ENCODE results near the gene DLG5. TPM values are rescaled to one million over a fixed set of nuclear protein-coding genes. Genes with fewer than 3 reads are reported as not detected.

Gene DLG5
- total RNA-seq, 2 donors from 2014 or later = 26.1 to 47.5 TPM

- DNase-seq = no peak
- Histone ChIP-seq H3K27ac (no peak overlapping the region), H3K27me3 (no peaks in the 10 kb centered on the region), H3K4me1 (no peaks in the 10 kb centered on the region), H3K36me3 (no peaks in the 10 kb centered on the region), H3K9ac (ENCODE audit: low read depth in 2 of 2, low read length in 2 of 2) (no peak overlapping the region), H3K4me3 (no peak overlapping the region), H3K9me3 (no peaks in the 10 kb centered on the region)
- intact Hi-C loops (cut with DNase I) = no loop called here
- TF ChIP-seq CTCF (IDR thresholded peaks at IDR 0.05) = no peak
These were observed 115.9 kb downstream of the DLG5 start for GRCh38 chr10:77810446-77811335.

GRCh38 chr10:77809336-77809735, 117.2 kb downstream of the DLG5 start:
- intact Hi-C loops (cut with DNase I) = no loop called here
- no peak for TF ChIP-seq CTCF (IDR thresholded peaks at IDR 0.05)
- no peaks in the 10 kb centered on the region for H3K27me3 ChIP-seq
- no peaks in the 10 kb centered on the region for H3K36me3 ChIP-seq
- no peak overlapping the region for H3K27ac ChIP-seq
- no peak overlapping the region for H3K9ac ChIP-seq (ENCODE audit: low read depth in 2 of 2, low read length in 2 of 2)
- H3K9me3 ChIP-seq = no peaks in the 10 kb centered on the region
- DNase-seq = no peak
- no peak overlapping the region for H3K4me3 ChIP-seq
- no peaks in the 10 kb centered on the region for H3K4me1 ChIP-seq

- Histone ChIP-seq H3K36me3 (no peaks in the 10 kb centered on the region), H3K4me1 (no peaks in the 10 kb centered on the region), H3K9ac (ENCODE audit: low read depth in 2 of 2, low read length in 2 of 2) (no peak overlapping the region), H3K4me3 (no peak overlapping the region), H3K27ac (no peak overlapping the region), H3K9me3 (no peaks in the 10 kb centered on the region), H3K27me3 (no peaks in the 10 kb centered on the region)
- TF ChIP-seq CTCF (IDR thresholded peaks at IDR 0.05) = no peak
- intact Hi-C loops (cut with DNase I) = no loop called here
- DNase-seq = no peak
These were observed 118.8 kb downstream of the DLG5 start for GRCh38 chr10:77807706-77808105.

- H3K9ac ChIP-seq (ENCODE audit: low read depth in 2 of 2, low read length in 2 of 2) = no peak overlapping the region
- no peak for DNase-seq
These were observed 119.9 kb downstream of the DLG5 start for GRCh38 chr10:77806511-77807157.

GRCh38 chr10:77805676-77806075, 120.9 kb downstream of the DLG5 start:
- Histone ChIP-seq H3K4me1 (no peaks in the 10 kb centered on the region), H3K27me3 (no peaks in the 10 kb centered on the region), H3K9me3 (no peaks in the 10 kb centered on the region), H3K36me3 (peaks cover 7% of the 10 kb centered on the region), H3K27ac (no peak overlapping the region), H3K4me3 (no peak overlapping the region), H3K9ac (ENCODE audit: low read depth in 2 of 2, low read length in 2 of 2) (no peak overlapping the region)
- DNase-seq = no peak
- intact Hi-C loops (cut with DNase I) = no loop called here
- TF ChIP-seq CTCF (IDR thresholded peaks at IDR 0.05) = no peak

More at GRCh38 chr10:77806511-77807157, 119.9 kb downstream of the DLG5 start:
- intact Hi-C loops (cut with DNase I) = no loop called here
- H3K27me3 ChIP-seq = no peaks in the 10 kb centered on the region
- TF ChIP-seq CTCF (IDR thresholded peaks at IDR 0.05) = no peak
- no peak overlapping the region for H3K27ac ChIP-seq
- no peaks in the 10 kb centered on the region for H3K4me1 ChIP-seq
- no peak overlapping the region for H3K4me3 ChIP-seq
- H3K36me3 ChIP-seq = peaks cover 7% of the 10 kb centered on the region
- no peaks in the 10 kb centered on the region for H3K9me3 ChIP-seq
